Measurements from ENCODE around the gene DEPDC1. TPM values are rescaled to one million over a fixed set of nuclear protein-coding genes. Genes with fewer than 3 reads are reported as not detected.
"Not testable (repeated sequence)": the region's sequence is repeated elsewhere in the genome, so short reads cannot be mapped to it uniquely, and the experiment has no call there.

Gene DEPDC1
- total and polyA plus RNA-seq, 7 donors: 0.01 to 0.26 (median 0.08) TPM; not detected in 1

- WGBS, 3 donors: 72 to 84% (median 75%) methylated on average over 2 of the region's 2 CpGs
These were observed 3.7 kb downstream of the DEPDC1 start for GRCh38 chr1:68493193-68493592.

GRCh38 chr1:68492255-68492654 is 4.6 kb downstream of the DEPDC1 start:
- DNase-seq; intact Hi-C loops (cut with DNase I); H3K4me3 ChIP-seq; H3K9me3 ChIP-seq; H3K27me3 ChIP-seq (ENCODE audit: insufficient read depth in 3 of 3, low read length in 2 of 3); H3K27ac ChIP-seq; ATAC-seq; H3K4me1 ChIP-seq; H3K36me3 ChIP-seq (ENCODE audit: insufficient read depth in 1 of 2, low read depth in 1 of 2): not testable (repeated sequence)
- WGBS, 3 donors: 96 to 97% (median 97%) methylated on average over 6 of the region's 6 CpGs

More at GRCh38 chr1:68493193-68493592, 3.7 kb downstream of the DEPDC1 start:
- Histone ChIP-seq H3K4me1 (peaks cover 5% of the 10 kb centered on the region), H3K27ac (no peak overlapping the region), H3K36me3 (ENCODE audit: insufficient read depth in 1 of 2, low read depth in 1 of 2) (no peaks in the 10 kb centered on the region), H3K27me3 (ENCODE audit: insufficient read depth in 3 of 3, low read length in 2 of 3) (no peaks in the 10 kb centered on the region), H3K4me3 (no peak overlapping the region), H3K9me3 (no peaks in the 10 kb centered on the region)
- no peak for TF ChIP-seq CTCF (IDR thresholded peaks at IDR 0.05)
- intact Hi-C loops (cut with DNase I): no loop called here
- DNase-seq: no peak
- ATAC-seq: no peak

GRCh38 chr1:68490046-68490651 is 6.7 kb downstream of the DEPDC1 start:
- no peaks in the 10 kb centered on the region for H3K36me3 ChIP-seq (ENCODE audit: insufficient read depth in 1 of 2, low read depth in 1 of 2)
- no peak for TF ChIP-seq CTCF (IDR thresholded peaks at IDR 0.05)
- H3K27me3 ChIP-seq (ENCODE audit: insufficient read depth in 3 of 3, low read length in 2 of 3): no peaks in the 10 kb centered on the region
- DNase-seq (no peak), ATAC-seq (no peak)
- no peak overlapping the region for H3K4me3 ChIP-seq
- H3K9me3 ChIP-seq: no peaks in the 10 kb centered on the region
- 97 to 100% (median 98%) methylated on average over 2 of the region's 2 CpGs for WGBS, 3 donors
- intact Hi-C loops (cut with DNase I): no loop called here
- H3K27ac ChIP-seq: no peak overlapping the region
- H3K4me1 ChIP-seq: no peaks in the 10 kb centered on the region

- no peaks in the 10 kb centered on the region for H3K9me3 ChIP-seq
- no peak for DNase-seq
- no peak overlapping the region for H3K27ac ChIP-seq
- TF ChIP-seq CTCF (IDR thresholded peaks at IDR 0.05): no peak
- ATAC-seq: no peak
- no peaks in the 10 kb centered on the region for H3K27me3 ChIP-seq (ENCODE audit: insufficient read depth in 3 of 3, low read length in 2 of 3)
- no peak overlapping the region for H3K4me3 ChIP-seq
- no peaks in the 10 kb centered on the region for H3K4me1 ChIP-seq
- H3K36me3 ChIP-seq (ENCODE audit: insufficient read depth in 1 of 2, low read depth in 1 of 2): no peaks in the 10 kb centered on the region
- 43 to 61% (median 51%) methylated on average over 3 of the region's 3 CpGs for WGBS, 3 donors
- intact Hi-C loops (cut with DNase I): no loop called here
These were observed 11.4 kb downstream of the DEPDC1 start for GRCh38 chr1:68485431-68486022.

GRCh38 chr1:68484618-68485017 is 12.3 kb downstream of the DEPDC1 start:
- no peaks in the 10 kb centered on the region for H3K4me1 ChIP-seq
- no peaks in the 10 kb centered on the region for H3K36me3 ChIP-seq (ENCODE audit: insufficient read depth in 1 of 2, low read depth in 1 of 2)
- intact Hi-C loops (cut with DNase I): no loop called here
- no peak for TF ChIP-seq CTCF (IDR thresholded peaks at IDR 0.05)
- no peaks in the 10 kb centered on the region for H3K9me3 ChIP-seq
- H3K27ac ChIP-seq: no peak overlapping the region
- ATAC-seq (no peak), DNase-seq (no peak)
- WGBS, 3 donors: 93 to 100% (median 97%) methylated on average over 1 of the region's 1 CpG
- H3K4me3 ChIP-seq: no peak overlapping the region
- H3K27me3 ChIP-seq (ENCODE audit: insufficient read depth in 3 of 3, low read length in 2 of 3): no peaks in the 10 kb centered on the region

Data from psoas muscle (tissue), 8 donors.